AG09309 (cell line): Measurements from ENCODE around the gene PTTG1IP.

Source experiments
- DNase-seq: peaks from one replicate; pipeline ENCODE4 v3.0.0-alpha.2; 2010; ENCODE audit warnings: low read depth
- H3K4me3 ChIP-seq: 2 replicates; pipeline ENCODE4 v1.5.1; 2011; ENCODE audit warnings: mild to moderate bottlenecking, low read depth, low read length, moderate library complexity; ENCODE audit not compliant: control insufficient read depth
- CTCF ChIP-seq: IDR thresholded peaks from 2 replicates; pipeline ENCODE4 v1.5.1; 2011; ENCODE audit warnings: mild to moderate bottlenecking, low read depth, low read length, inconsistent platforms; ENCODE audit not compliant: insufficient read depth, control insufficient read depth; ENCODE audit errors: missing control alignments

Gene PTTG1IP

DNA sequence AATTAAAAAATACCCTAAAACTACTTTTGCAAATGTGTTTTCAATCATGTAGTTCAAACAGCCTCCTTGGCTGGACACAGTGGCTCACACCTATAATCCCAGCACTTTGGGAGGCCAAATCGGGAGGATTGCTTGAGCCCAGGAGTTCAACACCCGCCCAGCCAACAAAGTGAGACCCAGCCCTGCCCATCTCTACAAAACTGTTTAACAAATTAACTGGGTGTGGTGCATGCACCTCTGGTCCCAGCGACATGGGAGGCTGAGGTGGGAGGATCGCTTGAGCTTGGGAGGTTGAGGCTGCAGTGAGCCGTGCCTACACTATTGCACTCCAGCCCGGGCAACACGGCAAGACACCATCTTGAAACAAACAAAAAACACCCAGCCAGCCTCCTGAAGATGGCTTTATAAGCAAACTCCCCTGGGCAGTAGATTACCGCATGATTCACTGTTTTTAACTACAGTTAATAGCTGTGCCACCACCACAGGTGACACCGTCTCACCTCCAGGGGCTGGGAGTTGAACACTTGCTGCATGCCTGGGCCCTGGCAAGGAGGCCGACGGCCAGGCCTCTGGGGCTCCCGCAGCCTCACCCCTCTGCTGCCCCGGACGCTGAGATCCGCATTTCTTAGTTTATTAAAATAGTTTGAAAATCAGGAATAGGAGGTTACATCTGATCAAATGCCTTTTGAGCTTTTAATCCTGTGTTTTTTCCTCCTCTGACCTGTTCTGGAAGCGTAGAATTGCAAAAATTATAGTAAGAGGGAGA lies 16.2 kb downstream of the PTTG1IP start:
- DNase-seq = no peak
- TF ChIP-seq CTCF = no peak
- no peak overlapping the region for H3K4me3 ChIP-seq

- no peak overlapping the region for H3K4me3 ChIP-seq
- no peak for DNase-seq
- TF ChIP-seq CTCF = no peak
Observed at GRCh38 chr21:44856131-44856530, 17.4 kb downstream of the PTTG1IP start.

- no peak overlapping the region for H3K4me3 ChIP-seq
- no peak for TF ChIP-seq CTCF
- no peak for DNase-seq
Observed at GRCh38 chr21:44855572-44855971, 17.9 kb downstream of the PTTG1IP start.

DNA sequence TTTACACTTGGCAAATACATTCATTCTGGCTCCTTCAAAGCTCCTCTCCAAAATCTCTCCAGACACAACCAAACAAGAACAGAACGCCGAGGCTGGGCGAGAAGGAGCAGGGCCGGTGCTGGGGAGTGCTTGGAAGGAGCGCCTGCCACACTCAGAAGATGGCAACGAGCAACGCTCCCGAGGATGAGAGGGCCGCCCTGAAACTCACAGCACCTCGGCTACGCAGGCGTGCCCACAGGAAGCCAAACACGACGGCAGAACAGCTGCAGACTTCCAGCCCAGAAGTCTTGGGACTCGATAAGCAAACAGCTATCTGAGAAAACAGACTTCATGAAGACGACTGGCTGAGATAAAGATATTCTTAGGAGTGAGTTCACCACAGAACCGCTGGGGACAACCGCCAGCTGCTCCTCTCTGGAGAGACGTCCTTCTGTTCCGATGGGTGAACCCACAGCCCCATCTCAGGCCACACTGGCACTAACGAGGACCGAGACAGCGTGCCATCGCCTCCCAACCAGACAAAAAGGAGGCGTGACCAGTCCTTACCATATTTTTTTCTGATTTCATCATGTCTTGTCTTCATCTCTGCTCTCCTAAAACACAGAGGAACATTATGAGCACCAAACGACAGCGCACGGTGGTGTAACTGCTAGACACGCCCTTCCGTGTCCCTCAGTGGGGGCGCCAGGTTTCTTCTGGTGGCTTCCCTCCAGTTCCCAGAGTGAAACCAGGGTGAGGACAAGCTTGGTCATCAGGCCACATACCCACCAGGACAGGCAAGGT lies 18.6 kb downstream of the PTTG1IP start:
- no peak for TF ChIP-seq CTCF
- DNase-seq = no peak
- no peak overlapping the region for H3K4me3 ChIP-seq

GRCh38 chr21:44854391-44854663 lies 19.2 kb downstream of the PTTG1IP start:
- no peak for TF ChIP-seq CTCF
- no peak overlapping the region for H3K4me3 ChIP-seq
- DNase-seq = no peak

DNA sequence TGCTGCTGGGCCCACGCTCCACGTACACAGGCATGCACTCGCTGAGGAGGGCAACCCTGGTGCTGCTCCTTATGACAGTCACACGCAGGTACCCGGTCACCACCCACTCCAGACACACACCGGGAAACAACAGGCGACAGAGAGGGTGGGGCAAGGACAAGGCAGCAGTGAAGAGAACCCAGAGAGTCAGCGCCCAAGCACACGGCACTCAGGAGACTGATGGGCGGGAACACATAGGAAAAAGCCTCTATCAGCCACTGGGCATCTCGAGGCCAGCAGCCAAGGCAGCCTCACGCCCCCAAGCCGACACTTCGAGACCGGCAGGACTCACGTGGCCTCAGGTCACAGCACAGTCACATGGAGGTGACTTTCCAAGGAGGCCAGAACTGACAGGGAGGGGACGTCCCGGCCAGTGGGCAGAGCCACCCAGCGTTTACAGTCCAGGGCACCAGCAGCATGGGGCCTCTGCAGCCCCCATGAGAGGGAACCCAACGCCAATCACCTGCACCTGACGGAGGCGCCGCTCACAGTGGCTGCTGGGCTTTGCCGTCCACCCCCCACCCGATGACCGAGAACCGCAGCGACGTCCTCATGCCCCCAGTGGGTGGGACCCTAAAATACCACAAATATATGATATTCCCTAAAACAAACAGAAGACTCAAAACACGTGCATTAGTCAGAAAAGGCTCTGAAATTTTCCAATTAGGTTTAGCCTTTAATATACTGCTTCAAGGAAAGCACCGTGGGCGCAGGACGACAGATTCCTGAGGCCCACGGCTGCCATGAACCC lies 19.7 kb downstream of the PTTG1IP start:
- no peak for DNase-seq
- no peak for TF ChIP-seq CTCF
- no peak overlapping the region for H3K4me3 ChIP-seq
